ENCODE measurements around the gene INHA. TPM values are rescaled to one million over a fixed set of nuclear protein-coding genes. Genes with fewer than 3 reads are reported as not detected.

INHA gene
- total RNA-seq, 1 donor from 2014 or later: not detected

DNA sequence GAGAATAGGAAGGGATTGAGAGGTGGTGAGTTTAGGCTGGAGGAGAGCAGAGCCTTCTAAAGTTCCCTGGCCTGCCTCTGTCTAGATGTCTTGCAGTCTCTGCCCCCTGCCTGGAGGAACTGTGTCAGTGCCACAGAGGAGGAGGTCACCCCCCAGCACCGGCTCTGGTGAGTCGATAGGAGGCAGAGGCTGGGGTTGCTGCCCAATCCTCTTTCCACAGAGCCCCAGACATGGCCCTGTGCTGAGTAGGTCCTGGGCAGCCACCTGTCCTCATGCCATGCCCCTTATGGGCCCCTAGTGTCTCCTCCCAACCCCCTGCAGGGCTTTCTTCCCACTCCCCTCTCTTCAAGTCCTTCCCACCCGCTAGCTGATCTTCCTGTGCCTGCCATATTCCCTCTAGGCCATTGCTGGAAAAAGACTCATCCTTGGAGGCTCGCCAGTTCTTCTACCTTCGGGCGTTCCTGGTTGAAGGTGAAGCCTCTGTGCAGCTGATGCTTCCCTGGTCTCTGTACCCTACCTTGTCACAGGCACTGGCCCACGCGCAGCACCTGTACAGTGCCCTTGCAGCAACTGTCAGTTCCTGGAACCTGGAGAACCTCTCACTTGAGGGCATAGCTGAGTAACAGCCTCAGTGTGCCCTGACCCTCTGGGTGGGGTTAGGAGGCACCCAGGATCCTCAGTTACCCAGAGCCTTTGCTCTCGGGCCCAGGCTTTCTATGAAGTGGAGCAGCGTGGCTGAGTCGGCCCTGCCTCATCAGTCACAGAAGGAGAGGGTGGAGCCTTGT, 42.2 kb downstream of the INHA start:
- H3K9me3 ChIP-seq: no peaks in the 10 kb centered on the region
- H3K36me3 ChIP-seq: peaks cover 47 to 55% of the 10 kb centered on the region in 2 donors
- no peaks in the 10 kb centered on the region for H3K4me1 ChIP-seq

GRCh38 chr2:219615036-219615435, 42.9 kb downstream of the INHA start:
- TF ChIP-seq CTCF (IDR thresholded peaks at IDR 0.05): no peak
- Histone ChIP-seq H3K27ac (no peak overlapping the region), H3K4me1 (no peaks in the 10 kb centered on the region), H3K36me3 (peaks cover 40 to 50% of the 10 kb centered on the region in 2 donors), H3K27me3 (no peaks in the 10 kb centered on the region), H3K9me3 (no peaks in the 10 kb centered on the region), H3K4me3 (no peak overlapping the region)
- DNase-seq (ENCODE audit: low spot score in 2 of 2): no peak
- intact Hi-C loops (cut with DNase I): no loop called here

More for the DNA sequence above, 42.2 kb downstream of the INHA start:
- no peak for DNase-seq (ENCODE audit: low spot score in 2 of 2)
- no peaks in the 10 kb centered on the region for H3K27me3 ChIP-seq
- H3K27ac ChIP-seq: no peak overlapping the region
- intact Hi-C loops (cut with DNase I): no loop called here
- TF ChIP-seq CTCF (IDR thresholded peaks at IDR 0.05): no peak
- H3K4me3 ChIP-seq: no peak overlapping the region

DNA sequence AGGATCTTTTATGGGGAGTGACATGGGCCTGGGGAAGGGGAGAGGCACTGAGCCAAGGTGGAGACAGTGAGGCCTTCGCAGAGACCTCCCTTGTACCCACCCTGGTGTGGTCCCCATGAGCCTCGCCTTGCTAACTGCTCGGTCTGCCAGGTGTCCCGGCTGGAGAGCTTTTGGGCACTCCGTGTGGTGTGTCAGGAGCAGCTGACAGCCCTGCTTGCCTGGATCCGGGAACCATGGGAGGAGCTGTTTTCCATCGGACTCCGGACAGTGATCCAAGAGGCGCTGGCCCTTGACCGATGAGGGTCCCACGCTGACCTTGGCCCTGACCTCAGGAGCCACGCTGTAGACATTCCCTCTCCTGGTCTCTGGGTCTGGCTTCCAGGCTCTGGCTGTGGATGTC, 43.8 kb downstream of the INHA start:
- no peak overlapping the region for H3K27ac ChIP-seq
- H3K36me3 ChIP-seq: peaks cover 40 to 43% of the 10 kb centered on the region in 2 donors
- no peak overlapping the region for H3K4me3 ChIP-seq
- no peaks in the 10 kb centered on the region for H3K27me3 ChIP-seq
- no peak for DNase-seq (ENCODE audit: low spot score in 2 of 2)
- H3K9me3 ChIP-seq: no peaks in the 10 kb centered on the region
- H3K4me1 ChIP-seq: no peaks in the 10 kb centered on the region
- TF ChIP-seq CTCF (IDR thresholded peaks at IDR 0.05): no peak
- intact Hi-C loops (cut with DNase I): no loop called here

DNA sequence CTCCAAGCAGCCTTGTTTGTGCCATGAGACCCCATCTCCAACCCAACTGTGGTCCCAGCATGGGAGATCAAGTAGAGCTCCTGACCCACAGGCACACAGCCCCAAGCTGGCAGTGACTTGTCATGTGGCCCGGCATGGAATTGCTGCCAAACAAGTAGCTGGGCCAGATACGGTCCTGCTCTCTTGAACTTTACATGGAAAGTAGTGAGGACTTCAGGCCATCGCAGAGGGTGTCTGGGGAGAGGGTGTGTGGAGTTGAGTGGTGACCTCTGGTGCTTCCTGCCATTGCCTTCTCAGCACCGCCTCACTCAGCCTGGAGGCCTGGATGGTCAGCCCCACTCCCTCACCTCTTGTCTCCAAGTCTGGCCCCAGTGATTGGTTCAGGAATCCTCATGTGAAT, 44.4 kb downstream of the INHA start:
- H3K27me3 ChIP-seq: no peaks in the 10 kb centered on the region
- intact Hi-C loops (cut with DNase I): no loop called here
- TF ChIP-seq CTCF (IDR thresholded peaks at IDR 0.05): no peak
- no peaks in the 10 kb centered on the region for H3K4me1 ChIP-seq
- no peaks in the 10 kb centered on the region for H3K9me3 ChIP-seq
- no peak for DNase-seq (ENCODE audit: low spot score in 2 of 2)
- peaks cover 36 to 37% of the 10 kb centered on the region in 2 donors for H3K36me3 ChIP-seq
- no peak overlapping the region for H3K27ac ChIP-seq
- H3K4me3 ChIP-seq: no peak overlapping the region

GRCh38 chr2:219618733-219619122, 46.6 kb downstream of the INHA start:
- no peak for DNase-seq (ENCODE audit: low spot score in 2 of 2)
- Histone ChIP-seq H3K4me1 (no peaks in the 10 kb centered on the region), H3K9me3 (no peaks in the 10 kb centered on the region), H3K27ac (no peak overlapping the region), H3K27me3 (no peaks in the 10 kb centered on the region), H3K4me3 (no peak overlapping the region), H3K36me3 (peaks cover 26 to 27% of the 10 kb centered on the region in 2 donors)
- no peak for TF ChIP-seq CTCF (IDR thresholded peaks at IDR 0.05)
- intact Hi-C loops (cut with DNase I): no loop called here

Data from ascending aorta (tissue), 2 donors.